Astrocyte of the spinal cord (primary cell): ENCODE measurements around the gene TMBIM6.
A peak's percentile ranks its signal among the peaks of the same experiment; 100 is the strongest.

ENCODE experiments used
- DNase-seq: peaks from one replicate; pipeline ENCODE4 v3.0.0; 2011; ENCODE audit warnings: low read depth, low spot score
- H3K4me3 ChIP-seq: 2 replicates; pipeline ENCODE4 v1.5.1; 2011; ENCODE audit warnings: low read depth, mild to moderate bottlenecking, low read length, moderate library complexity
- in situ Hi-C: cut with HindIII; loops from 2 replicates; pipeline ENCODE4 v1.10.0; 2017; ENCODE audit warnings: low sequenced_read_pairs
- TF ChIP-seq, protein P1 (sequence below): IDR thresholded peaks from 2 replicates; pipeline ENCODE4 v1.5.1; 2012; ENCODE audit warnings: low read depth, mild to moderate bottlenecking, low read length, inconsistent platforms

The TMBIM6 gene

DNA sequence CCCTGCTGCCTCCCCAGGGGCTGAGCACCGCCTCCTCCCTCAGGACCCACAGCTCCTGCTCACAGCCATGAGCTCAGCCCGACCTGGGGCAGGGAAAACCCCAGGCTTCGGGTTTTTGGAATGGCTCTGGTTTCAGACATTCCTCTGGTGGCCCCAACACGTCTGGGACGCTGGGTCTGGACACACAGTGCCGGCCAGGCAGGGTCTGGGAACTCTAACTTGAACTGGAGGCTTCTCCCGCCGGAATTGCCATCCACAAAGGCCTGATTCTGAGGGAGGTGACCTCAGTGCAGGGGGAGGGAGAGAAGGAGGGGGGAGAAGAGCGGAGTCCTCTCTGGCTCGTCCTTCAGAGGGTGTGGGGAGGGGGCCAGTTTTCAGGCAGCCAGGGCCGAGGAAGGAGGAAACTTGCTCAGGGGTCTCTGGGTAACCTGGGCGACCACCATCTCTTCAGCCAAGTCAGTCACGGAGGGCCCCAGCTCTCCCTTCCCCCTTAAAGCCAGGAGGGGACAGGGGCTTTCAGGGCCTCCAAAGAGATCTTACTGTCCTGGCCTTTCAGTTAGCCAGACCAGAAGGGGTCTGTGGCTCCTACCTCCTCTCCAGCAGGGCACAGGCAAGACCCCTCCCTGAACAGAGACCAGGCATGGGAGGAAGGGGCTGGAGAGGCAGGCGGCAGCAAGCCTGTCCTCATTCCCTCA lies 67.5 kb downstream of the TMBIM6 start:
- in situ Hi-C loops = no loop called here
- peak; percentile 12 for DNase-seq
- TF ChIP-seq, protein P1, sequence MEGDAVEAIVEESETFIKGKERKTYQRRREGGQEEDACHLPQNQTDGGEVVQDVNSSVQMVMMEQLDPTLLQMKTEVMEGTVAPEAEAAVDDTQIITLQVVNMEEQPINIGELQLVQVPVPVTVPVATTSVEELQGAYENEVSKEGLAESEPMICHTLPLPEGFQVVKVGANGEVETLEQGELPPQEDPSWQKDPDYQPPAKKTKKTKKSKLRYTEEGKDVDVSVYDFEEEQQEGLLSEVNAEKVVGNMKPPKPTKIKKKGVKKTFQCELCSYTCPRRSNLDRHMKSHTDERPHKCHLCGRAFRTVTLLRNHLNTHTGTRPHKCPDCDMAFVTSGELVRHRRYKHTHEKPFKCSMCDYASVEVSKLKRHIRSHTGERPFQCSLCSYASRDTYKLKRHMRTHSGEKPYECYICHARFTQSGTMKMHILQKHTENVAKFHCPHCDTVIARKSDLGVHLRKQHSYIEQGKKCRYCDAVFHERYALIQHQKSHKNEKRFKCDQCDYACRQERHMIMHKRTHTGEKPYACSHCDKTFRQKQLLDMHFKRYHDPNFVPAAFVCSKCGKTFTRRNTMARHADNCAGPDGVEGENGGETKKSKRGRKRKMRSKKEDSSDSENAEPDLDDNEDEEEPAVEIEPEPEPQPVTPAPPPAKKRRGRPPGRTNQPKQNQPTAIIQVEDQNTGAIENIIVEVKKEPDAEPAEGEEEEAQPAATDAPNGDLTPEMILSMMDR = no peak
- H3K4me3 ChIP-seq = no peak overlapping the region

DNA sequence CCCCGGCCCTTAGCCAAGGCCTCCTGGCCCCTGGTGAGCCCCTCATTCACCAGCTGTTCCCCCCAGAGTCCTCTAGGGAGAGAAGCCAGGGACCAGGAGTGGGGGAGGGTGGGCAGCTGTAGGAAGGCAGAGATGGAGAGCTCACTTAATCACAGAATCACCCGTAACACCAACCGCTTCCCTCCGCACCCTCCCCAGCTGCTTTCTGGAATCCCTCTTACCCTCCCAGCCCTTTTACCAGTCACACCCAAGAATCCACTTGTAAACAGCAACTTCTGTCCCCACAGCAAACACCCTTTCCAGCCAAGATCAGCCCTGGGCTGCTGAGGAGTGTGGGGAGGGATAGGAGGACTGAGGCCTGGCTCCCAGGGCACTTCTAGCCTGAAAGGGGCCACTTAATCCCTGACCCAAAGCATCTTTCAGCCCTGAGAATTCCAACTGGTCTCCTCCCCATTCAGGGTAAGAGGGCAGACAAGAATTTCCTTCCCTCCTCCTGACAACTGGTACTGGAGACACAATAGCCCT lies 68.1 kb downstream of the TMBIM6 start:
- DNase-seq = no peak
- no peak overlapping the region for H3K4me3 ChIP-seq
- in situ Hi-C loops = no loop called here
- TF ChIP-seq, protein P1 = no peak

DNA sequence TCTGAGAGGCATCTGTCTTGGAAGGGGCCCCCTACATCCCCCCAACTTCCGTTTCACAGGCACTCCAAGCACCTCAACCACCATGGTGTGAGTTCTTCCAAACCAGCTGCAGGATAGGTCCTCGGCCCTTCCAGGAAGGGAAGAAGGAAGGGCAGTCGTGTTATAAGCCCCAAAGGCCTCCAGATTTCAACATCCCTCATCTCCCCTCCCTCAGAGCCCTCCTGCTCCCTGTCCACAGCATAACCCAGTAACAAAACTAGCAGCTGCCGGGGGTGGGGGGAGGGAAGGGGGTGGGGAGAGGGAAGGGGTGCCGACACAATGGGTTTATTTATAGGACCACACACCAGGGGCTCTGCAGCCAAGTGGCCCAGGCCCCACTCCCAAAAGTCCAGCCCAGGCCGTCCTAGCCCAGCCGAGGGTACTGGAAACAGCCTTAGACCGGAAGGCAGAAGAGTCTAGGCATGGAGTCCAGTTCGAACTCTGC lies 68.6 kb downstream of the TMBIM6 start:
- TF ChIP-seq, protein P1 = no peak
- DNase-seq = no peak
- in situ Hi-C loops = no loop called here
- H3K4me3 ChIP-seq = no peak overlapping the region

DNA sequence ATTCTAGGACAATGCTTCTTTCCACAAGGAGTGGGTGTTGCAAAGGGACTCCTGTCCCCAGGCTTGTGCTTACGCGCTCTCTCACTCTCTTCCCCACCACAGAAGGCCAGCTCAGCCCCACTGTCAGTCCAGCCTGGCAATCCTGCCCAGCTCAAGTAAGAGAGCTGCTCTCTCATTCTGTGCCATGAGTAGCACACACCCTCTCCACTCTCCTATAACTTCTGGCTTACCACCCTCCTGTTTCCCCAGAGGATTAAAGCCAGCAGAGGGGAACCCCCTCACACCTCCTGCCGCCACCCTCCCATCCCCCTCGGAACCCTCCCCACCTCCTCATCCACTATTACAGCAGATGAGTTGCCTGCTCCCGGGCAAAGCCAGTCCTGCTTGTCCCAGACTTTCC lies 69.8 kb downstream of the TMBIM6 start:
- H3K4me3 ChIP-seq = no peak overlapping the region
- TF ChIP-seq, protein P1 = no peak
- in situ Hi-C loops = no loop called here
- no peak for DNase-seq

DNA sequence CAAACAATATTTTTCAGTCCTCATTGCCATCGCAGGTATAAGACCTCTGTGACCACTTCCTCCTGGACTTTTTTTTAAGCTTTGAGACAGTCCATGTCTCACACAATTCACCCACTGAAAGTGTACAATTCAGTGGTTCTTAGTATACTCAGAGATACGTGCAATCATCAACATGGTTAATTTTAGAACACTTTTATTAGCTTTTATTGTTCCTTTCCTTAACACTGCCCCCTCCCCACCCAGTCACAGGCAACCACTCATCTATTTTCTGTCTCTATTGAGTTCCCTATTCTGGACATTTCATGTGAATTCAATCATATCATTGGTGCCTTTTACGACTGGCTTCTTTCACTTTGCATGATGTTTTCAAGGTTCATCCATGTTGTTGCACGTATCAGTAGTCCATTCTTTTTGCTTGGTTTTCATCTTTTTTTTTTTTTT lies 70.6 kb downstream of the TMBIM6 start:
- TF ChIP-seq, protein P1 = no peak
- in situ Hi-C loops = no loop called here
- no peak for DNase-seq
- no peak overlapping the region for H3K4me3 ChIP-seq

DNA sequence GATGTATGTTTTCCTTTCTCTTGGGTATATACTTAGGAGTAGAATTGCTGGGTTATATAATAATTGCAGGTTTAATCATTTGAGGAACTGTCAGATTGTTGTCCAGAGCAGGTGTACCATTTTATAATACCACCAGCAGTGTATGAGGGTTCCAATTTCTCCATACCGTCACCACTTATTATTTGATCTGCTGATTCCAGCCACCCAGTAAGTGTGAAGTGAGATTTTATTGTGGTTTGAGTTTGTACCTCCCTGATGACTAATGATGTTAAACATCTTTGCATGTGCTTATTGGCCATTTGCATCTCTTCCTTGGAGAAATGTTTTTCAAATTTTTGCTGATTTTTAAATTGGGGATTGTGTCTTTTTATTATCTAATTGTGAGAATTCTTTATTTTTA lies 71.8 kb downstream of the TMBIM6 start:
- no peak overlapping the region for H3K4me3 ChIP-seq
- no peak for DNase-seq
- TF ChIP-seq, protein P1 = no peak
- in situ Hi-C loops = no loop called here
